Right atrium auricular region (tissue), 2 donors: Measurements from ENCODE around the gene ZCCHC8. TPM values are rescaled to one million over a fixed set of nuclear protein-coding genes. Genes with fewer than 3 reads are reported as not detected.

Experiments used
- DNase-seq: peaks from one replicate; pipeline ENCODE4 v3.0.0-alpha.2; 2019; ENCODE audit warnings: low spot score
- H3K27ac ChIP-seq, 2 donors: fragments of 200-600 bp; sonication (generic); 1 replicate in 1 of 2; 2 replicates in 1 of 2; pipeline ENCODE4 v1.5.1; 2016 to 2019
- H3K27me3 ChIP-seq, 2 donors: fragments of 200-600 bp; sonication (generic); one replicate each; pipeline versions ENCODE4 v1.5.1 to v1.6.0; 2017 to 2019
- H3K36me3 ChIP-seq: fragments of 200-600 bp; sonication (generic); one replicate; pipeline ENCODE4 v1.5.1; 2016
- H3K4me1 ChIP-seq, 2 donors: fragments of 200-600 bp; sonication (generic); one replicate each; pipeline versions ENCODE4 v1.5.1 to v1.6.0; 2017 to 2019
- H3K4me3 ChIP-seq, 2 donors: fragments of 200-600 bp; sonication (generic); 1 replicate in 1 of 2; 2 replicates in 1 of 2; pipeline ENCODE4 v1.5.1; 2017 to 2019; ENCODE audit warnings: mild to moderate bottlenecking in 1 of 2, moderate library complexity in 1 of 2
- H3K9me3 ChIP-seq, 2 donors: fragments of 200-600 bp; sonication (generic); one replicate each; pipeline ENCODE4 v1.5.1; 2019
- total RNA-seq, 2 donors: library from RNA; depleted of rRNA; stranded (reverse); fragments of >200 nt; gene quantifications; one replicate each; pipeline ENCODE4 v1.1.0, GENCODE V29; 2016
- TF ChIP-seq, protein P1 (sequence below), 2 donors: fragments of 200-600 bp; sonication (generic); IDR thresholded peaks; one replicate each; pipeline ENCODE4 v1.5.1; 2019; ENCODE audit warnings: antibody characterized with exemption in 2 of 2

ZCCHC8 gene
- total RNA-seq, 2 donors from 2014 or later = 7.5 to 9.6 TPM

GRCh38 chr12:122460061-122460460, 40.7 kb downstream of the ZCCHC8 start:
- H3K4me1 ChIP-seq = no peaks in the 10 kb centered on the region
- no peaks in the 10 kb centered on the region for H3K27me3 ChIP-seq
- H3K9me3 ChIP-seq = no peaks in the 10 kb centered on the region
- TF ChIP-seq, protein P1, sequence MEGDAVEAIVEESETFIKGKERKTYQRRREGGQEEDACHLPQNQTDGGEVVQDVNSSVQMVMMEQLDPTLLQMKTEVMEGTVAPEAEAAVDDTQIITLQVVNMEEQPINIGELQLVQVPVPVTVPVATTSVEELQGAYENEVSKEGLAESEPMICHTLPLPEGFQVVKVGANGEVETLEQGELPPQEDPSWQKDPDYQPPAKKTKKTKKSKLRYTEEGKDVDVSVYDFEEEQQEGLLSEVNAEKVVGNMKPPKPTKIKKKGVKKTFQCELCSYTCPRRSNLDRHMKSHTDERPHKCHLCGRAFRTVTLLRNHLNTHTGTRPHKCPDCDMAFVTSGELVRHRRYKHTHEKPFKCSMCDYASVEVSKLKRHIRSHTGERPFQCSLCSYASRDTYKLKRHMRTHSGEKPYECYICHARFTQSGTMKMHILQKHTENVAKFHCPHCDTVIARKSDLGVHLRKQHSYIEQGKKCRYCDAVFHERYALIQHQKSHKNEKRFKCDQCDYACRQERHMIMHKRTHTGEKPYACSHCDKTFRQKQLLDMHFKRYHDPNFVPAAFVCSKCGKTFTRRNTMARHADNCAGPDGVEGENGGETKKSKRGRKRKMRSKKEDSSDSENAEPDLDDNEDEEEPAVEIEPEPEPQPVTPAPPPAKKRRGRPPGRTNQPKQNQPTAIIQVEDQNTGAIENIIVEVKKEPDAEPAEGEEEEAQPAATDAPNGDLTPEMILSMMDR (IDR thresholded peaks at IDR 0.05) = no peak
- H3K27ac ChIP-seq = no peak overlapping the region
- DNase-seq = no peak
- H3K36me3 ChIP-seq = no peaks in the 10 kb centered on the region
- no peak overlapping the region for H3K4me3 ChIP-seq

DNA sequence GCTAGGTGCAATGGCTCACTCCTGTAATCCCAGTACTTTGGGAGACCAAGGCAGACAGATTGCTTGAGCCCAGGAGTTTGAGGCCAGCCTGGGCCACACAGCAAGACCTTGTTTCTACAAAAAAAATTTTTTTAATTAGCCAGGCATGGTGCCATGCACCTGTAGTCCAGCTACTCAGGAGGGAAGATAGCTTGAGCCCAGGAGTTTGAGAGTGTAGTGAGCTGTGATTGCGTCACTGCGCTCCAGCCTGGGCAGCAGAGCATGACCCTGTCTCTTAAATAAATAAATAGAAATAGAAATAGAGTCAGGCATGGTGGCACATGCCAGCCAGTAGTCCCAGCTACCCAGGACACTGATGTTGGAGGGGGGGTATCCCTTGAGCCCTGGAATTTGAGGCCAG, 41.5 kb downstream of the ZCCHC8 start:
- Histone ChIP-seq H3K9me3 (no peaks in the 10 kb centered on the region), H3K27ac (no peak overlapping the region), H3K4me1 (no peaks in the 10 kb centered on the region), H3K36me3 (no peaks in the 10 kb centered on the region), H3K27me3 (no peaks in the 10 kb centered on the region), H3K4me3 (no peak overlapping the region)
- DNase-seq = no peak
- TF ChIP-seq, protein P1 (IDR thresholded peaks at IDR 0.05) = no peak

DNA sequence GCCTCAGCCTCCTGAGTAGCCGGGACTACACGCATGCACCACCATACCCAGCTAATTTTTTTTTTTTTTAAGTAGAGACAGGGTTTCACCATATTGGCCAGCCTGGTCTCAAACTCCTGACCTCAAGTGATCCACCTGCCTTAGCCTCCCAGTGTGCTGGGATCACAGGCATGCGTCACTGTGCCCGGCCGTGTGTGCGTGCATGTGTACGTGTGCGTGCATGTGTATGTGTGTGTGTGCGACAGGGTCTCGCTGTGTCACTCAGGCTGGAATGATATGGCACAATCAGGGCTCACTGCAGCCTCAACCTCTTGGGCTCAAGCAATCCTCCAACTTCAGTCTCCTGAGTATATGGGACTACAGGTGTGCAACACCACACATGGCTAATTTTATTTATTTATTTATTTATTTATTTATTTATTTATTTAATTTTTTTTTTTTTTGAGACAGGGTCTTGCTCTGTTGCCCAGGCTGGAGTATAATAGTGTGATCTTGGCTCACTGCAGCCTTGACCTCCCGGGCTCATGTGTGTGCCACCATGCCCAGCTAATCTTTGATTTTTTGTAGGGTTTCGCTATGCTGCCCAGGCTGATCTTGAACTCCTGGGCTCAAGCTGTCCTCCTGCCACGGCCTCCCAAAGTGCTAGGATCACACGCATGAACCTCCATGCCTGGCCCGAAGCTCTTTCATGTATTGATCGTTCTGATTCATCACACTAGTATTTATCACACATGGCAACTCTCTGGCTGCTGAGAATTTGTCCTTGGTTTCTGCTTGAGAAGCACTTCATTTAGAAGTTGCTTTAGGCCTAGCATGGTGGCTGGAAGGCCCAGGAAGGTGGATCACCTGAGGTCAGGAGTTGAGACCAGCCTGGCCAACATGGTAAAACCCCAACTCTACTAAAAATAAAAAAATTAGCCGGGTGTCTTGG, 42.4 kb downstream of the ZCCHC8 start:
- no peak for DNase-seq
- Histone ChIP-seq H3K4me3 (no peak overlapping the region), H3K27me3 (no peaks in the 10 kb centered on the region), H3K36me3 (no peaks in the 10 kb centered on the region), H3K9me3 (no peaks in the 10 kb centered on the region), H3K4me1 (no peaks in the 10 kb centered on the region), H3K27ac (no peak overlapping the region)
- TF ChIP-seq, protein P1 (IDR thresholded peaks at IDR 0.05) = no peak

DNA sequence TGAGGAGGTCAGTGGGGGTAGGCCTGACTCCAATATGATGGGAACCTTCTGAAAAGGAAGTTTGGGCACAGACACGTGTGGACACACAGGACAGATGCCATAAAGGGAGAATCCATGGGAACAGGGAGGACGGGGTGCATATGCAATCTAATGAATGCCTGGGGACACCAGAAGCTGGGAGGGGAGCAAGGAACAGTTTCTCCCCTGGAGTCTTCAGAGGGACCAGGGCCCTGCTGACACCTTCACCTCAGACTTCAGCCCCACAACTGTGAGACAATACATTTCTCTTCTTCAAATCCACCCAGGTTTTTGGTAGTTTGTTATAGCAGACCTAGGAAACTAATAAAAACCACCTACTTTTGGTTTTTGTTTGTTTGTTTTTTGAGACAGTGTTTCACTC, 43.1 kb downstream of the ZCCHC8 start:
- Histone ChIP-seq H3K27ac (no peak overlapping the region), H3K4me1 (no peaks in the 10 kb centered on the region), H3K4me3 (no peak overlapping the region), H3K9me3 (no peaks in the 10 kb centered on the region), H3K27me3 (no peaks in the 10 kb centered on the region), H3K36me3 (no peaks in the 10 kb centered on the region)
- TF ChIP-seq, protein P1 (IDR thresholded peaks at IDR 0.05) = no peak
- DNase-seq = no peak

DNA sequence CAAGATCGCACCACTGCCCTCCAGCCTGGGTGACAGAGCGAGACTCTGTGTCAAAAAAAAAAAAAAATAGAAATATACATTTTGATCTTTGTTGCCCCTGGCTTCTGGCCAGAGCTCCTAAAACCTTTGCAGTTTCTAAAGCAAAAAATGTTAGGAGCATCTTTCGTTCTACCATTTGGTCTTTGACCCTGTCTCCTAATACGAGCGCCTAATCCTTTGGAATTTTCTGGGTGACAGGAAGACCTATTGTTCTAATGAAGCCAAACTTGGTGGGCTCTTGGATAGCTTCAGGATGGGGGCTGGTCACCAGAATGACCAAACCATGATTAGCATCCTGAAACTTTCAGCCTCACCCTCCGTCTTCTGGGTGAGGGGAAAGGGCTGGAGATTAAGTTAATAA, 46.0 kb downstream of the ZCCHC8 start:
- no peaks in the 10 kb centered on the region for H3K4me1 ChIP-seq
- TF ChIP-seq, protein P1 (IDR thresholded peaks at IDR 0.05) = no peak
- no peaks in the 10 kb centered on the region for H3K36me3 ChIP-seq
- no peak overlapping the region for H3K4me3 ChIP-seq
- no peaks in the 10 kb centered on the region for H3K9me3 ChIP-seq
- H3K27me3 ChIP-seq = no peaks in the 10 kb centered on the region
- DNase-seq = no peak
- no peak overlapping the region for H3K27ac ChIP-seq
